ENCODE measurements around the gene PRUNE1. TPM values are rescaled to one million over a fixed set of nuclear protein-coding genes. Genes with fewer than 3 reads are reported as not detected.

PRUNE1 gene
- total and polyA plus RNA-seq, 2 of the 4 experiments (the other 2 are of a cell fraction), result 7.9 to 9.4 TPM

- no CpG with 5 or more reads among the region's 11 CpGs for WGBS, 2 experiments (ENCODE audit: extremely low coverage in 2 of 2, insufficient read length in 1 of 2)
- H3K4me3 ChIP-seq (ENCODE audit: insufficient read depth, low read depth, low read length), result no peak overlapping the region
- H2BK20ac ChIP-seq (ENCODE audit: low read depth, low read length), result no peak overlapping the region
- H3K18ac ChIP-seq (ENCODE audit: low read depth, low read length), result peak overlapping the region; percentile 1; the same call in 1 of the 2 replicates
- peak overlapping the region; percentile 96 for H3K4me2 ChIP-seq (ENCODE audit: low read depth, low read length)
- peak overlapping the region; percentile 65 for H3K27ac ChIP-seq (ENCODE audit: insufficient read depth, low read length)
- peaks cover 31% of the 10 kb centered on the region for H3K4me1 ChIP-seq (ENCODE audit: control insufficient read depth, insufficient read depth, low read length)
- H3K9me1 ChIP-seq (ENCODE audit: insufficient read depth, low read length), result peaks cover 39% of the 10 kb centered on the region
- no TSS peak for BruUV-seq (replicated peaks)
- DNase-seq (peak; percentile 62), ATAC-seq (ENCODE audit: low read depth) (peak; percentile 13)
- H3K27me3 ChIP-seq (ENCODE audit: control insufficient read depth, insufficient read depth, low read length), result no peaks in the 10 kb centered on the region
- H2AFZ ChIP-seq (replicated peaks; ENCODE audit: low read length, poor library complexity), result no peak overlapping the region
- ChIA-PET CTCF (interaction anchor here (0.5 kb wide), 1 partner anchor 57 kb away, joined by 7 read pairs; no protein-coding TSS in a partner anchor), POLR2A (ENCODE audit: unreplicated experiment) (interaction anchor here (0.7 kb wide), 1 partner anchor 566 kb away, joined by 3 read pairs; no protein-coding TSS in a partner anchor)
- 0 out of 2 replicates have a peak overlapping the region, but pooled peaks have one; percentile 2 for H4K91ac ChIP-seq (ENCODE audit: insufficient read depth, low read depth, low read length)
- peak overlapping the region; percentile 27; the same call in 1 of the 2 replicates for H2AK5ac ChIP-seq (ENCODE audit: low read depth, low read length)
- H4K8ac ChIP-seq (ENCODE audit: low read depth in 2 of 2, low read length in 2 of 2), result 0 out of 4 replicates have a peak overlapping the region, but pooled peaks of 1 of the 2 experiments have one; percentile 4
- H4K5ac ChIP-seq (ENCODE audit: low read depth, low read length), result no peak overlapping the region
- dilution Hi-C loops (cut with HindIII; ENCODE audit: low sequenced_read_pairs, unreplicated experiment), result no loop called here
- H4K20me1 ChIP-seq (ENCODE audit: insufficient read depth, low read length), result peaks cover 71% of the 10 kb centered on the region
- peak overlapping the region; percentile 27; the same call in 1 of the 2 replicates for H3K14ac ChIP-seq (replicated peaks; ENCODE audit: low read depth, low read length)
- peak overlapping the region; percentile 43 for H2AK9ac ChIP-seq (replicated peaks; ENCODE audit: low read depth, low read length, poor library complexity)
- H3K56ac ChIP-seq (ENCODE audit: extremely low read depth, insufficient read depth, low read length), result no peak overlapping the region
- in situ Hi-C loops (cut with MboI; ENCODE audit: low sequenced_read_pairs), result loop anchor here (10.0 kb wide), 1 partner anchor 64 kb away; the partner anchor contains the start of gene BNIPL
- intact Hi-C loops (cut with micrococcal nuclease), result no loop called here
- 0 out of 2 replicates have a peak overlapping the region, but pooled peaks have one; percentile 4 for H3K9ac ChIP-seq (ENCODE audit: low read depth, low read length)
- no peak overlapping the region for H2BK15ac ChIP-seq (ENCODE audit: low read depth, low read length)
- peak overlapping the region; percentile 18; the same call in 1 of the 2 replicates for H3K4ac ChIP-seq (ENCODE audit: low read depth, low read length)
- peaks cover 29 to 77% of the 10 kb centered on the region in 2 experiments for H3K79me1 ChIP-seq (ENCODE audit: low read depth in 1 of 2, low read length in 2 of 2)
- H3K23ac ChIP-seq (ENCODE audit: low read depth, low read length), result peak overlapping the region; percentile 34
- peaks cover 30% of the 10 kb centered on the region for H3K36me3 ChIP-seq (ENCODE audit: control insufficient read depth, insufficient read depth, low read length)
- H2BK5ac ChIP-seq (ENCODE audit: low read depth, low read length, poor library complexity, severe bottlenecking), result peak overlapping the region; percentile 74
- H2BK120ac ChIP-seq (ENCODE audit: low read depth, low read length), result no peak overlapping the region
- TF ChIP-seq BHLHE40 (IDR thresholded peaks at IDR 0.05; ENCODE audit: low read depth, low read length) (peak; percentile 44; the same call in 1 of the 2 replicates), CEBPB (IDR thresholded peaks at IDR 0.05; ENCODE audit: low read depth, low read length) (peak; percentile 97), USF2 (IDR thresholded peaks at IDR 0.05; ENCODE audit: low read depth, low read length) (no peak), ELK1 (IDR thresholded peaks at IDR 0.05; ENCODE audit: borderline replicate concordance, low read depth, low read length) (no peak), MAZ (IDR thresholded peaks at IDR 0.05; ENCODE audit: borderline replicate concordance, low read depth, low read length) (peak; percentile 78; the same call in 1 of the 2 replicates), MAFK (IDR thresholded peaks at IDR 0.05; ENCODE audit: low read depth, low read length) (no peak), RFX5 (IDR thresholded peaks at IDR 0.05; ENCODE audit: low read depth, low read length) (no peak), MXI1 (IDR thresholded peaks at IDR 0.05; ENCODE audit: borderline replicate concordance, low read depth, low read length) (peak; percentile 67; the same call in 1 of the 2 replicates), SMC3 (IDR thresholded peaks at IDR 0.05; ENCODE audit: low read depth, low read length) (no peak)
- H3K9me3 ChIP-seq (ENCODE audit: control insufficient read depth, insufficient read depth, low read length), result no peaks in the 10 kb centered on the region
These were observed 37.3 kb upstream of the PRUNE1 start for GRCh38 chr1:150970808-150971582.

Measured in IMR-90 (cell line).